HG03135 (cell line): Measurements from ENCODE around the gene SLC1A3.

Experiments
- ATAC-seq: cut with Tn5 transposase; IDR thresholded peaks from one replicate; pipeline ENCODE4 v1.9.1; 2021; ENCODE audit warnings: mild to moderate bottlenecking, moderate library complexity; ENCODE audit not compliant: unreplicated experiment

Gene SLC1A3

GRCh38 chr5:36712706-36713105 is 106.3 kb downstream of the SLC1A3 start:
- no peak for ATAC-seq

GRCh38 chr5:36713541-36713940 is 107.1 kb downstream of the SLC1A3 start:
- no peak for ATAC-seq

- ATAC-seq, result no peak
Measured at GRCh38 chr5:36717131-36717695, 110.8 kb downstream of the SLC1A3 start.

- no peak for ATAC-seq
Measured at GRCh38 chr5:36719282-36719681, 112.9 kb downstream of the SLC1A3 start.

- ATAC-seq, result no peak
Measured at GRCh38 chr5:36720688-36721087, 114.3 kb downstream of the SLC1A3 start.

GRCh38 chr5:36721664-36722235 is 115.3 kb downstream of the SLC1A3 start:
- no peak for ATAC-seq

GRCh38 chr5:36722900-36723299 is 116.5 kb downstream of the SLC1A3 start:
- peak; percentile 19 for ATAC-seq

- ATAC-seq, result peak; percentile 41
Measured at GRCh38 chr5:36723912-36724311, 117.5 kb downstream of the SLC1A3 start.

- ATAC-seq, result peak; percentile 74
Measured at GRCh38 chr5:36724467-36725332, 118.3 kb downstream of the SLC1A3 start.

- ATAC-seq, result no peak
Measured at GRCh38 chr5:36726317-36726716, 119.9 kb downstream of the SLC1A3 start.

GRCh38 chr5:36726767-36727166 is 120.4 kb downstream of the SLC1A3 start:
- no peak for ATAC-seq

GRCh38 chr5:36728697-36729543 is 122.5 kb downstream of the SLC1A3 start:
- ATAC-seq, result no peak

GRCh38 chr5:36730537-36731216 is 124.3 kb downstream of the SLC1A3 start:
- ATAC-seq, result no peak

GRCh38 chr5:36733183-36733582 is 126.8 kb downstream of the SLC1A3 start:
- ATAC-seq, result no peak

GRCh38 chr5:36734422-36734821 is 128.0 kb downstream of the SLC1A3 start:
- no peak for ATAC-seq

- no peak for ATAC-seq
Measured at GRCh38 chr5:36735891-36736290, 129.5 kb downstream of the SLC1A3 start.
